ENCODE results near the gene TLE7.

The TLE7 gene

DNA sequence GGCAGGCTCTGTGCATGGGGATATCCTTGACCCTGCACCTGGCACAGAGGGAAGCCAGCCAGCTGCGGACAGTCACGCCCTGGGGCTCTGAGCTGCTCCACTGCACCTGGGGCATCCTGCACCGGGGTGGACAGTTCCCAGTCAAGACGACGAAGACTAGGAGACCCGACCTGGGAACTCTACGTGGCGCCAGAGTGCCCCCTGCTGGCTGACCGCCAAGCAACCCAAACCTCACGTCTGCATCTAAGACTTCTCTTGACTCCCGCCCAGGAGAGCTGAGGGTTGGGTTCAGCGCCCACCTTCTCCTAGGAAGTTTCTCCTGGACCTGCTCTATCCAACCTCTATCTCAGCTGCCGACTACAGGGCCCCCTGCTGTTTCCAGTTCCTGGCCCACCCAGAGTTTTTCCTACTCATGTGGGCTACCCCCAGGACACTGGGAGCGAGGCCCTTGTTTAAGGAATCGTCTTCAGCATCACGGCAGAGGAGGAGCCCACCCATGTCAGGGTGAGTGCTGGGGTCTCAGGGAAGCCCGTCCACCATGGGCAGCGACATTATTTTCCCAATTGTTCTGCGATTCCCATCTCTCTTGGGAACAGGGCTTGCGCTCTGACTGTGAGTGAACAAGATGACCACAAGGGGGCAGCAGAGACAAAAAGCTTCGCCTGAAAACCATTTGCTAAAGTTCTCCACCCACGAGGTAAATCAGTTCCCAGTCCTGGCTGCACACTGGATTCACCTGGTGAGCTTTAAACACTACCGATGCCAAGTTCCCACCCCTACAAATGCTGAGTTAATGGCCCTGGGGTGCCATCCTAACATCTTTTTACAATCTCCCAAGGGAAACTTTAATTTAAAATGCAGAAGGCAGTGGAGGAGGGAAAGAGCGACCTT, 29.3 kb downstream of the TLE7 start:
- FAIRE-seq: no peak

DNA sequence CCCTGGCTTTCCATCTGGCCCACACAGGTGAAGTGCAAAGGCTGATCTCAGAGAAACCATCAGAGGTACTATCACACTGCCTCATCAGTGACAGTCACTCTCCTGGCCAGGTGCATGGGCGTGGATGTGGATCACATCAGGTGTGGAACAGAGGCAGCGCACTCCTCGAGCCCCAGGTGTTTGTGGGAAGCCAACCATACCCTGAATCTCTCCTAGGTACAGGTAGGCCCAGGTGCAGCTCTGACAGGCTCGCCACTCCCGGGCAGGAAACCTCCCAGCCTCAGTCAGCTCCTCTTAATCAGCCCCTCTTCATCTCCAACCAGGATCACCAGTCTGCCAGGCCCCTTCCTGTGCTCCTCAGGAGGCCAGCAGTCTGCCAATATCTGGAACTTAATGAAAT, 31.7 kb downstream of the TLE7 start:
- no peak for FAIRE-seq

DNA sequence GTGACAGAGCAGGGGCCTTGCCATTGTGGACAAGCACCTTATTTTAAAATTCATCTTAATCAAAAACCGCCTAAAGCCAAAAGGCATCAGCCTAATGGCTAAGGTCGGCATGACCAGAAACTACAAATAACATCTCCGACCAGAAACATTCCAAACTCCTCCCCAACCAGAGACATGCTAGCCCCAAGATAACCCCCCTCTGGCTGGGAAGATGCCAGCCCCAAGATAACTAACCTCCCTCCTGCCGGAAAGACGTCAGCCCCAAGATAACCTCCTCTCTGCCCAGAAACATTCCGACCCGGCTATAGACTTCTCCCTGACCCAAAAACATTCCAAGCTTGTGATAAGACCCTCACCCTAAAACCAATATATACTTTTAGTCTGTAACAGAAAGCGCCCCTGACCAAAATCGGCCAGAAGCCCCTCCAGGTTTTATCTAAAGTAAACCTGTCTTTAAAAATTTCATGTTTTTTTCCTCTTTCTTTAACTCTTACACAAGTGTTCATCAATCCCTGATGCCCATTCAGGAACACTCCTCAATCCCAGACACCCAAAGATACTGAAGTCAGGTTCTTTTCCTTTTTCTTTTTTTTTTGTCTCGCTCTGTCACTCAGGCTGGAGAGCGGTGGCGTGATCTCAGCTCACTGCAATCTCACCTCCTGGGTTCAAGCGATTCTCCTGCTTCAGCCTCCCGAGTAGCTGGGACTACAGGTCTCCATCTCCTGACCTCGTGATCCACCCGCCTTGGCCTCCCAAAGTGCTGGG, 32.7 kb downstream of the TLE7 start:
- no peak for FAIRE-seq

DNA sequence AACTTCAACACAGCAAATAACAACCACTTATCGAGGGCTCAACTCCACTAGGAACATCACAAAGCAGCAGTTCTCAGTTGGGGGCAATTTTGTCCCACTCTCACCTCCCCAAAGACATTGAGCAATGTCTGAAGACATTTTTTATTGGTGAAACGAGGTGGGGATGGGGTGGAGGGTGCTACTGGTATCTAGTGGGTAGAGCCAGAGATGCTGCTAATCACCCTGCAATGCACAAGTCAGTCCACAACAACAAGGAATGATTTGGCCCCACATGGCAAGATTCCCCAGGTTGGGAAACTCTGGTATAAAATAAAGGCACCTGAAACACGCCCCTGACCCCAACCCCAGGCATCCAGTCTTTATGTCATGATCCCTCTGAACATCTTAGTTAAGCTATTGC, 33.3 kb downstream of the TLE7 start:
- no peak for FAIRE-seq

DNA sequence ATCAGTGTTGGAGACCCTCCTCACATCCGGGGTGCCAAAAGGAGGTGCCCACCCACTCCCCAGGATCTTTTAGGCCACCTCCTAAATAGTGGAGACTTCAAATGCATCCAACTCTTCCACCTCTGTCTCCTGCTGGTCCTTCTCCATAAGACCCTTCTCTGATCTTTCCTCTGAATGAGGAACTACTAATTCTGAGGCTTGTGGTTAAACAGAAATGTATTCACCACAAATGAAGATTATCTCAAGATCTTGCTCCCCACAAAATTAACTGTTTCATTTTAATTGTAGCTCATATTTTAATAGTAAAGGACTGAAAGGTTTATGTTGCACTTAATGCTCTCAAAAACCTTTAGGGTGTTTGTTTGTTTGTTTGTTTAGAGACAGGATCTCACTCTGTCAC, 34.1 kb downstream of the TLE7 start:
- no peak for FAIRE-seq

DNA sequence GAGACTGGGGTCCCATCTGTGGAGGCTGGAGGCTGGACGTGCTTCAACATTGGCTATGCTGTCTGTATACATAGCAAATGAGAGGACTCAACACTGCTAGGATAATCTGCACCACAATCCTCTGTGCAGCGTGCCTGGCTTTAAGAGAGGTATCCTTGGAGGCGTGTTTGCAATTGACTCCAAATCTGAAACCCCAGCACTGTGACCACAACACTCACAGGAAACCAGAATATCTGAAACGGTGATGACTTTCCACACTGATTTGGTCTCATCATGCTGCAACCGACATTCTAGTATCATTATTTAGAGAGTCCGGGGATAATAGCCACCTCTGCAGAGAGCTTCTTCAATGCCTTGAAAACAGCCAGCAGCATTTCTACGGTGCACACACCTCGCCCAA, 35.1 kb downstream of the TLE7 start:
- FAIRE-seq: no peak

DNA sequence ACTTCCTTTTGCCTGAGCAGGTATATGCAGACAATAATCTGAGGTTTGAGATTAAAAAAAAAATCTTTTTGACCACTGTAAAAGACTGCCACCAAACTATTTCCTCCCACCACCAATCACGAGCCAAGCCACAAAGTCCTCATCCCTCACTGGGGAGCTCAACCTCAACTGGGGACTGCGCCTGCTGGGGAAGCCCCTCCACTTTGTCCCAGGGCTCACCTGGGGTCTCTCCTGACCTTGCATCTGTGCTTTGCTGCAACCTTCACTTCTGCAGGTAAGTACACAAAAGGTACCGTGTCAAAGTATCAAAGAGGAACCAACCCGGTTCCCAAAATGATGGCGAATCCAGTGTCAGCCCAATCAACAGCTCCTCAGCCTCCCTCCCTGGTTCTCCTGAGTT, 35.5 kb downstream of the TLE7 start:
- no peak for FAIRE-seq

DNA sequence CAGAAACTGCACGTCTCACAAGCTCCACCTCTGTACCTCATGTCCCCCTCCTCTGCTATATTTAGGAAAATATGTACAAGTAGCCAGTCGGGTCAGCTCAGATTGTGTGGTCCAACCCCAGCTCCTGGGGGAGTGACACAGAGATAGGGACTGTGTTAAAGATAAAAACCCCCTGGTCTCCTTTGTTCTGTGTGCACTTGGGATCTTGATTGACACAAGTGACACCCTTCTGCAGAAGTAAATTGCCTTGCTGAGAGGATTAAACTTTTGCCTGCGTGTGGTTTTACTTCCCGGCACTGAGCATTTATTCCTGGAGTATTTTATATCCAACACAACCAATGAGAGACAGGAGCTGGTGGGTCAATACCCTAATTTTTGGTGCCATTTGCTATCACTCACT, 37.5 kb downstream of the TLE7 start:
- FAIRE-seq: no peak

DNA sequence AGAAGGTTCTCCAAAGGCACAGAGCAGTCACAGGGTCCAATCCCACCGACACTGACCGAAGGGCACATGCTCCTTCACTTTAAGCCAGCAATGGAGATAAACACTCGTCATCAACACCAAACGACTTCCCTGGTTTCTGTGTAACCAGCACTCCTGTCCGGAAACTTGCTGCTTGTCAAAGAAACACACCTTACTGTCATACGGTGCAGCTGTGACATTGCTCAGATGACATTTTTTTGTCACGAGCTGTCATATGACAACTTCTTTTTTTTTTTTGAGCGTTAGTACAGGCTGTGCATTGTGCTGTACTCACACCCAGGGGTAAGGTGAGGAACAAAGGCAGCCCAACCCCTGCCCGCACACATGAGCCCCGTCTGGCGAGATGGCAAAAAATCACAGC, 39.2 kb downstream of the TLE7 start:
- FAIRE-seq: no peak

DNA sequence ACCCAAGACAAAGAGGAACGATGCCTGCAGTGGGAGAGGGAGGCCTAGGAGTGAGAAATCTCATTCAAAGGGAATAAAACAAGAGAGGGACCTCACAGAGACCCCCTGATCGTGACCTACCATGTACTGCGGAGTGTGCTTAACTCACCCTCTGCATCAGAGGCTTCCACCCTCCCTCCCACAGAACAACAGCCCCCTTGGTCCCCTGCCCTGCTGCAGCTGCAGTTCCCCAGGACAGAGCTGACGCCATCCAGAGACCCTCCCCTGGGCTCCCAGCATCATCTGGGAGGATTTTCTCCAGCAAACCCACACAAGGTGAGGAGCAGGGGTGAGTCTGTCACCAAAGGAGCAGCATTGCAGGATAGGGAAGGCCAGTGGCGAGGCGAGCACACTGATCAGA, 39.8 kb downstream of the TLE7 start:
- no peak for FAIRE-seq

DNA sequence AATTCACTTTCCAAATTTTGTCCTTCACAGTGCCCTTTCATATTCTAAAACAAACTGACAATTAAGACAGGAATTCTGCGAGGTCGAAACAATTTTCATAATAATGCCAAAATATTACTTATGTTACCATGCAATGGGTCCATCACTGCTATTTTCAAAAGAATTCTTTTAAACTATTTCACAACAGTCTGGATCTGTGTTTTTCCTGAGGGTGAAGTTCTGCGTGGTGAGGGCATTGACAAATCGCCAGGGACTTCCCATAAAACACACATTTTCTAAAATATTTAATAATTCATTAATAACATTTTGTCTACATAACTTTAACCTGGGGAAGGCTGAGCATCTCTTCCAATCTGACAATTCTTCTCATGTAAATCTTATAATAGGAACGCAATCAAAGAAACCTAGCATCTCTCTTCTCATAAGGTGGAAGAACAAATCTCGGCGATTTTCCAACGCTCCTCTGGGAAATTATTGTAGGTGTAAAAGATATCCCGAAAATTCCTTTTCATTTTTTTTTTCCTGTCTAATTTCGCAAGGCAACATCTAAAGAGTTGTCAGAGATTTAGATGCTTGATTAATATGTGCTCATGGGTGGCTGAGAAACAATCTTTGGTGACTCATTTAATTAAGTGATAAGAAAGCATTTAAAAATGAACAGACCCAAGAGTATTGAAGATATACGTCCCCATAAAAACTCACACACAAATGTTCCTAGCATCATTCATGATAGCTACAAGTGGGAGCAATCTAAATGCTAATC, 41.9 kb downstream of the TLE7 start:
- FAIRE-seq: no peak

DNA sequence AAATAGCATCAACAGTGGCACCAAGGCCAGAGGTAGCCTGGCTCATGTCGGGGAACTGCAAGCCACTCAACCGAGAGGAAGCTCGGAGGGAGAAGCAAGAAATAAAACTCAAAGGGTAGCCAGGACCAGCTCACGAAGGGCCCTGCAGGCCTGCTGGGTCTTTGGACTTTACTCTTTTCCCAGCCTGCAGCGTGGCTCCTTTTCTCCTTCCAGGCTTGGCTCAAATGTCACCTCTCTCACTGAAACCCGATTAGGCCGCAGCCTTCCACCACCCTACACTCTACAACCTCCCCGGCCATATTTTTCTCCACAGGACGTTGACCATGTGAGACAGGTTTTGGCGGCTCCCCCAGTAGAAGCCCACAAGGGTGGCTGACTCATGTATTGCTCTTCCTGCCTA, 45.3 kb downstream of the TLE7 start:
- FAIRE-seq: no peak

DNA sequence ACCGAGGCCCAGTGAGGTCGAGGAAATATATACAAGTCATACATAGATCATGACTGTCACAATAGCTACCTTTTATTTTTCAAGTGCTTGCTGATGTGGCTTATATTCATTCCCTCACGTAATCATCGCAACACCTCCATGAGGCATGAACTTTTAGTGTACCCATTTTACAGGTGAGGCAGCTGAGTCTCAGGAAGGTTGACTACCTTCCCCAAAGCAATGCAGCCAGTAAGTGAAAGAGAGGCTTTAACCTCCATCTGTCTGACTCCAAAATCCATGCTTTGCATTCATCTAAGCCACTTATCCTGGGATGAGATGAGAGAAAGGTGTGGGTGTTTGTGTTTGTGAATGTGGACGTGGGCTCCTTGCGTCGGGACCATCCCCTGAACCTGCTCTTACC, 52.5 kb downstream of the TLE7 start:
- no peak for FAIRE-seq

DNA sequence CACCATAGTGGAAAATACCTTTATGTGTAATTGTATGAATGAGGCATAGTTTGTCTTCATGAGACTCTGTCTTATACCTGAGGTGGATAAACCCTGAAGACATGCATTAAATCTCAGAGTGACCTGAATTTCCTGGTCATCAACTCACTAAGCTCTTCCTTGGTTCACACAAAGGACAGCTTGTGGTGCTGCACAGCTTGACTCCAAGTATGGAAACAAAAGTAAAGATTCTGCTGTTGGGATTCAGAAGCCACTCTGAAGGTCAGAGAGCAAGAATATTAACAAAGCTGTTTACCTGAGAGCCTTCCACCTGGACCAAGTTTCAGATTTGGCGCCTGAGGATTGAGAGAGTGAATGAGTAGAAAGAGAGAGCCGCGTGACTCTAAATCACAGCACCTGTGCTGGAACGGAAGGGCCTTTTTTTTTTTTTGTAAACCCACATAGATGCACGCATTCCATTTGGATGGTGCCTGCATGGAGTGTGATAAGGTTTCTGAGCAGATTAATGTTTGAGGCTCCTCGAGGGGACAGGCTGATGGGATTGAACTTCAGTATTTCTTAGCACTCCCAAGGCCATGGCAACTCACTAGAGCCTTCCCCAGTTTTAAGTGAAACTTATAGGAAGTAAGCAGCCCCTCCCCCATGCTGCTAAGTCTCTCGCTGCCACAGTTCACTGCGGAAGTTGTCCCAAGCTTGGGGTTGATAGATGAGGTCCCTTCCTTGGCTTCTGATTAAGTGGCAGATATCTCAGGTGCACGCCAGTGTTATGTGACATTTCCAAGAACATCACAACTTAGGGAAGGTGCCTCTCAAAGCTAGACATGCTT, 54.6 kb downstream of the TLE7 start:
- FAIRE-seq: no peak

DNA sequence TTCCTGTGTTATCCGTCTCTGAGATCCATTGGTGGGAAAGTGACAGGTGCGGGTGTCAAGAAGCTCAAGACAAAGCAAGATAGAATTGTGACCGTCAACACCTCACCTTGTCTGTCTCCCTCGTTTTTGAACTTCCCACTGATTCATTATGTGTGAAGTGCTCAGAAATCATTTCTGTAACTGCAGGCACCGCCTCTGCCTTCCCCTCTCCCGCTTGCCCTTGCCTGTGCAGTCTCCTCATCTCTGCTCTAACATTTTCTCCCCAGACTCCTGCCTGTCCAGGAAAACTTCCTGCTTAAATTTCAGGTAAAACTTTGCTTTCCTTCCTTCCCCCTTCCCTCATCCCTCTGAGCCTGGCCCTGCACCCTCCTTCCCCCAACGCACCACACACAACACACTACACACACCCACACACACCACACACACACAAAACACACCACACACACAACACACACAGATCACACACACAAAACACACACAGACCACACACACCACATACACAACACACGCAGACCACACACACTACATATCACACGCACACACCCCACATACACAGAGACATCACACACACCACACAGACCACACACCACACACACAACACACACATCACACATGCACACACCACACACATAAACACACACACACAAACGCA, 57.7 kb downstream of the TLE7 start:
- FAIRE-seq: no peak

DNA sequence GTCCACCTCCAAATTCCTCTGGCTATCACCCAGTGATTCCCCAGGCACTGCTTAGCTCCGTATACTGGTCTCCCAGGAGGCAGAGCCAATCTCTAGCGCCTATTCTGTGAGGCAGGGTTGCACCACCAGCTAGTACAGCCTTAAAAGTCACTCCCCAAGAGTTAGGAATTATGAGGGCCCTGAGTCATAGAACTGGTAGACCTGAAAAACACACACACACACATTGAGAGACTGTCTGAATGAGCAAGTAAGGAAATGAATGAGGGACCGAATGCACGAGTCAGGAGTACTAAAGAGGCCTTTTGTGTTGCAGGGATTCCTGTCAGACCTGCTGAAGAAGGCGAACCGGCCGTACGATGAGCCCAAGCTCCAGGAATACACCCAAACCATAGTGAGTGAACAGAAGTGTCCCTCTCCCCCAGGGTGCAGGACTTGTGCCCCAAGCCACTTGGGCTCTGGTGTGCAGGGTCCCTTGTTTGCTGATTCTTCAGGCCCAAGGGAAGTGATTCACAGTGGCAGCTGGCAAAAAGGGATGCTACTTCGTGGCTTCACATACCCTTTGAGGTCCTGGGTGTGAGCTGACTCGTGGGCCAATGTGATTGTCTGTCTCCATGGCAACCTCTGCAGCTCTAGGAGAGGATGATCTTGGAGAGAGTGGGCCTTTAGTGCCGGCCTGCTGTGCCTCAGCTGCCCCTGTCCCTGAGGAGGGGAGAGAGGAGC, 58.6 kb downstream of the TLE7 start:
- FAIRE-seq: no peak

DNA sequence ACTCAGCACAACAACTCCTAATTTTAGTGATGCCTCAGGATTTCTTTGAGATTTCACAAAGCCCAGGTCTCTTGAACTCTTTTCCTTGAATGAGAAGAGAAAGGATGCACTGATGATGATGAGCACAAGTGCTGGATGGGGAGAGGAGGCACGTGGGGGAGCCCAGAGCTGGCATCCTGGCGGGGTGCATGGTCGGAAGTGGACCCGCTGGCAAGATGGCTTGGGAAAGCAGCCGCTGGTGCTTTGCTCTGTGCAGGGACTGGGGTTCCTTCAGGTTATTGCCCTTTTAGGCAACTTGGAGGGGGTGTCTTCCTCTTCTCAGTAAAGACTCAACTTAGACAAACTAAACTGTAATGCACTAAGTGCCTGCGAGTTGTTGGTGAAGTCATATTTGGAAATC, 61.0 kb downstream of the TLE7 start:
- FAIRE-seq: no peak
